GM18867 (cell line): Measurements from ENCODE around the gene POLR2J3.
"Not testable (repeated sequence)": the region's sequence is repeated elsewhere in the genome, so short reads cannot be mapped to it uniquely, and the experiment has no call there.

ENCODE experiments used
- ATAC-seq: cut with Tn5 transposase; IDR thresholded peaks from one replicate; pipeline ENCODE4 v1.9.1; 2021; ENCODE audit warnings: mild to moderate bottlenecking, moderate library complexity; ENCODE audit not compliant: unreplicated experiment

POLR2J3 gene

DNA sequence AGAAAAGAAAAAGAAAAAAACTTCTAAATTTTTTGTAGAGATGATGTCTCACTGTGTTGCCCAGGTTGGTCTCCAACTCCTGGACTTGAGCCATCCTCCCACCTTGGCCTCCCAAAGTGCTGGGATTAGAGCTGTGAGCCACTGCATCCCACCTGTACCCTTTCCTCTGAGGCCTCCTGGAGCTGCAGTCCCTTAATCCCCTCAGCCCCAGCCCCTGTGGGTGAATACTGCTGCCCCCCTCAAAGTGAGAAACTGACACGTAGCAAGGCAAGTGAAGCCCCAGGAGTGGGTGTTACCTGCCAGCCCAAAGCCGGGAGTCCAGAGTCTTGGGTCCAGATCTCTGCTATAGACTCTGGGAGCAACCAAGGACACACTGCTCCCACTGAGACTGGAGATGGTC, 47.6 kb downstream of the POLR2J3 start:
- not testable (repeated sequence) for ATAC-seq

DNA sequence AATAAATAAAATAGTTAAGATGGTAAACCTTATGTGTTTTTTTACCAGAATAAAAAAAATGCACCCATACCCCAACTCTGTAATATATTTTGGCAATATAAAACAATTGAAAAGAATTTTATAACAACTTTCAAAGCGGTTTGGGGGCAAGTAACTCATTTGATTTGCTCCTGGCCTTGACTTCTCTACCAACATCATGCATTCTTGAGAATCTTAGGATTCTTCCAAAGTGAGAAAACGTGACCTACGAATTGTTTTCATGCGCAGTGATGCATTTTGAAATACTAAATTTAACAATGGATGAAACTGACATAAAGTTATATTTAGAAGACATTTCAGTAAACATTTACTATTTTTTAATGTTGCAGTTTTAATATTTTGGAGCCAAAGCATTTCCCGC, 51.6 kb downstream of the POLR2J3 start:
- not testable (repeated sequence) for ATAC-seq

- peak; percentile 78 for ATAC-seq
These were observed 54.7 kb downstream of the POLR2J3 start, which contains the start of gene RASA4B for GRCh38 chr7:102517550-102518147. TSS of gene RASA4B (minus strand) at chr7:102517777. CDS start at chr7:102517710, 67 bp downstream.
